BJ (cell line): Measurements from ENCODE around the gene ADCY9. TPM values are rescaled to one million over a fixed set of nuclear protein-coding genes. Genes with fewer than 3 reads are reported as not detected.

ENCODE experiments used
- CTCF ChIA-PET: fragments of 350-600 bp; formaldehyde crosslinking; extraction: SDS; loops from one replicate; lab custom pipeline; 2021; ENCODE audit warnings: antibody characterized with exemption, inconsistent platforms; lab: Yijun Ruan, JAX
- POLR2A ChIA-PET: fragments of 300-600 bp; sonication (Branson Sonifier 250); formaldehyde crosslinking; extraction: SDS; loops from one replicate; lab custom pipeline; 2021; ENCODE audit warnings: antibody characterized with exemption; lab: Charles Lee
- DNase-seq: peaks from one replicate; pipeline ENCODE4 v3.0.0-alpha.2; 2011; ENCODE audit warnings: low read depth
- H3K27me3 ChIP-seq: 2 replicates; pipeline ENCODE4 v1.6.0; 2011; ENCODE audit warnings: low read length; ENCODE audit not compliant: control insufficient read depth, insufficient read depth
- H3K36me3 ChIP-seq: 2 replicates; pipeline ENCODE4 v1.5.1; 2011; ENCODE audit warnings: low read length; ENCODE audit not compliant: control insufficient read depth, insufficient read depth
- H3K4me3 ChIP-seq: 2 replicates; pipeline ENCODE4 v1.5.1; 2011; ENCODE audit warnings: low read depth, mild to moderate bottlenecking, control low read depth, low read length
- CTCF ChIP-seq: IDR thresholded peaks from 2 replicates; pipeline ENCODE4 v1.5.1; 2011; ENCODE audit warnings: low read depth, mild to moderate bottlenecking, control low read depth, inconsistent platforms, low read length, moderate library complexity; ENCODE audit not compliant: insufficient read depth
- polyA plus RNA-seq: library from polyadenylated mRNA; depleted of rRNA; stranded (reverse); fragments of >200 nt; gene quantifications from 2 replicates; pipeline ENCODE4 v1.2.3, GENCODE V29; 2011

Gene ADCY9
- polyA plus RNA-seq, 1 experiment: 28.2 TPM

- Histone ChIP-seq H3K27me3 (no peaks in the 10 kb centered on the region), H3K4me3 (no peak overlapping the region), H3K36me3 (no peaks in the 10 kb centered on the region; the same call in none of the 2 replicates)
- CTCF ChIA-PET: interaction anchor here (1.8 to 2.0 kb wide), 3 partner anchors 8 to 56 kb away, joined by 4 to 13 read pairs (median 6); no protein-coding TSS in a partner anchor
- POLR2A ChIA-PET: no interaction called here
- no peak for DNase-seq
- no peak for TF ChIP-seq CTCF
Observed at GRCh38 chr16:3995001-3995400, 121.2 kb downstream of the ADCY9 start.

GRCh38 chr16:3993052-3993785 lies 123.0 kb downstream of the ADCY9 start:
- CTCF ChIA-PET: no interaction called here
- DNase-seq: no peak
- H3K27me3 ChIP-seq: no peaks in the 10 kb centered on the region
- no peak overlapping the region for H3K4me3 ChIP-seq
- POLR2A ChIA-PET: no interaction called here
- no peaks in the 10 kb centered on the region; the same call in none of the 2 replicates for H3K36me3 ChIP-seq
- TF ChIP-seq CTCF: no peak

- POLR2A ChIA-PET: no interaction called here
- Histone ChIP-seq H3K4me3 (no peak overlapping the region), H3K27me3 (no peaks in the 10 kb centered on the region), H3K36me3 (peaks cover 5% of the 10 kb centered on the region)
- DNase-seq: no peak
- no peak for TF ChIP-seq CTCF
- CTCF ChIA-PET: no interaction called here
Observed at GRCh38 chr16:3992297-3993051, 123.8 kb downstream of the ADCY9 start.

- Histone ChIP-seq H3K36me3 (peaks cover 9% of the 10 kb centered on the region), H3K4me3 (no peak overlapping the region), H3K27me3 (no peaks in the 10 kb centered on the region)
- DNase-seq: no peak
- CTCF ChIA-PET: interaction anchor here (0.6 kb wide), 1 partner anchor 168 kb away, joined by 3 read pairs; no protein-coding TSS in a partner anchor
- TF ChIP-seq CTCF: no peak
- POLR2A ChIA-PET: no interaction called here
Observed at GRCh38 chr16:3988824-3989223, 127.4 kb downstream of the ADCY9 start.

GRCh38 chr16:3988011-3988410 lies 128.2 kb downstream of the ADCY9 start:
- no peaks in the 10 kb centered on the region for H3K27me3 ChIP-seq
- CTCF ChIA-PET: no interaction called here
- no peak for TF ChIP-seq CTCF
- peaks cover 9% of the 10 kb centered on the region for H3K36me3 ChIP-seq
- DNase-seq: no peak
- no peak overlapping the region for H3K4me3 ChIP-seq
- POLR2A ChIA-PET: no interaction called here
